Activated CD8-positive, alpha-beta memory T cell treated with anti-CD3 and anti-CD28 coated beads, Interleukin-2, amount 50 U/mL, for 1 hour (primary cell): ENCODE results near the gene ARHGEF39.
"Not testable (repeated sequence)": the region's sequence is repeated elsewhere in the genome, so short reads cannot be mapped to it uniquely, and the experiment has no call there.

Experiments used
- DNase-seq: peaks from one replicate; pipeline ENCODE4 v3.0.0-alpha.2; 2020; ENCODE audit errors: extremely low read depth

Gene ARHGEF39

DNA sequence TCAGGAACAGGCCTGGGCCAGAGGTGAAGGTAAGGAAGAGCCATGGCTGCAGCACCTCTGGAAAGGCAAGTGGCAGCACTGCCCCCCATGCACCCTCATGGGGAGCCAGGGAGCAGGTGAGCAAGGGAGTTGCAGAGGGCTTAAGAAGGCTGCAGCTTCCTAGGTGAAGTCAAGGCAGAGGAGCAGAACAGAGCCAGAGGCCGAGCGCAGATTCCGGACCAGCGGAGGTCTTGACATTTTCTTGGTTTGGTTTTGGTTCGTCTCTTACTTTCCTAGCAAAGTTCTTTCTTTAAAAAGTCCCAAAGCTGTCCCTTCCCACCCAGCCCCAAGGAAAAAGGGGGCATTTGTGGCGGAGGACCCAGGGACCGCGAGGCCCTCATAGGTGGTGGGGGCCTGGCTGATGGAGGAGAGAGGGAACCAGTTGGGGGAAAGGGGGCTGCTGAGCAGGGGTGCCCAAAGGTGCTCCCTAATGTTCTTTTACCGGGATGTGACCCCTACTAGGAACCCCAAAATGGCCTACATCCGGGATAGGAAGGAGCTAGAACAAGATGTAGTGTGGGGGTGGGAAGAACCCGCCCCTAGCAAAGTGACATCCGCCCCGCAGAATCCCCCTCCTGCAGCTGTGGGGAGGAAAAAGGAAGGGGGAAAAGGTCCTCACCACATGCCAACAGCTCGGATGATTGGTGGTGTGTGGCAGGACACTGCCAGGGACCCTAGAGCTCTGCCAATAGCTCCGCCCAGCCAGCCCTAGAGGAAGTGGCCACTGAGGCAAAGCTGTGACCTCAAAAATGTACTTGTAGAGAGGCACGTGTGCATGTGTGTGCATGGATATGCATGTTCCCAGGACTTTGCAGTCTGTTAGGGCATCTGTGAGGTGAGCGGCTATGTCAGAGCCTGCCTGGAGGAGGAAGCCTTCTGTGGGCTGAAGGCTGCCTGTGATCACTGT lies 45.9 kb downstream of the ARHGEF39 start:
- no peak for DNase-seq

- no peak for DNase-seq
Measured at GRCh38 chr9:35618325-35618727, 46.7 kb downstream of the ARHGEF39 start, which contains the start of gene CD72. TSS of gene CD72 (minus strand) at chr9:35618413. CDS start at chr9:35618303, 110 bp downstream.

GRCh38 chr9:35617548-35617947 lies 47.4 kb downstream of the ARHGEF39 start:
- DNase-seq = no peak

DNA sequence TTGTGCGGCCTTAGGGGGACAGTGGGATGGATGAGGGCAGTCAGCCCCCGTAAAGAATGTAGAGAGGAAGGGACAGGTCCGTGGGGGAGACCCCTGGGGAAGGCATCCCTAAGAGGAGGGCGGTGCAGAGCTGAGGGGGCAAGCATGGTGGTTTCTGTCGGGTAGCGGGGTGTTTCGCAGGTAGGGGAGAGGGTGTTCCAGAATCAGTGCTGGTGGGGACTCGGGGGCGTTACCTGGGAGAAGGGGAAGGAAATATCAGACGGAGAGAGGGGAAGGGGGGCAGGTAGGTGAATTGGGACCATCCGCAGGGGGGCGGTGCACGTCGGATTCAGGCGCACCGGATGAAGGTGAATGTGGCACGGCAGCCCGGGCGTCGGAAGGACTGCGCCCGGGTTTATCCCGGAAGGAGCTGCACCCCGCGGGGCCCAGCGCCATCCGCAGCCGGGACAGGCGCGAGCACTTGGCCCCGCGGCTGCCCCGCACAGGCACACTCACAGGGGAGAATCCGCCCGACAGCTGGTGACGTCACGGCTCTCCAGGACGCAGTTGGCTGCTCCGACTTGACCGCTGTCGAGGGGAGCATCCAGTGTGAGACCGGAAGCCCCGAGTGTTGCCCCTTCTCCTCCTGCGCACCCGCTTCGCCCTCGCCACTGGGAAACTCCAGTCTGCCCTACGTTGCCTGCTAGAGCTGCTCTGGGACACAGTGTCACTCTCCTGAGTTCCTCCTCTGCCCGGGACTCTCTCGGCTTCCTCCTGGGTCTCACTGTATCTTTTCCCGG lies 48.1 kb downstream of the ARHGEF39 start:
- peak; percentile 45 for DNase-seq

DNA sequence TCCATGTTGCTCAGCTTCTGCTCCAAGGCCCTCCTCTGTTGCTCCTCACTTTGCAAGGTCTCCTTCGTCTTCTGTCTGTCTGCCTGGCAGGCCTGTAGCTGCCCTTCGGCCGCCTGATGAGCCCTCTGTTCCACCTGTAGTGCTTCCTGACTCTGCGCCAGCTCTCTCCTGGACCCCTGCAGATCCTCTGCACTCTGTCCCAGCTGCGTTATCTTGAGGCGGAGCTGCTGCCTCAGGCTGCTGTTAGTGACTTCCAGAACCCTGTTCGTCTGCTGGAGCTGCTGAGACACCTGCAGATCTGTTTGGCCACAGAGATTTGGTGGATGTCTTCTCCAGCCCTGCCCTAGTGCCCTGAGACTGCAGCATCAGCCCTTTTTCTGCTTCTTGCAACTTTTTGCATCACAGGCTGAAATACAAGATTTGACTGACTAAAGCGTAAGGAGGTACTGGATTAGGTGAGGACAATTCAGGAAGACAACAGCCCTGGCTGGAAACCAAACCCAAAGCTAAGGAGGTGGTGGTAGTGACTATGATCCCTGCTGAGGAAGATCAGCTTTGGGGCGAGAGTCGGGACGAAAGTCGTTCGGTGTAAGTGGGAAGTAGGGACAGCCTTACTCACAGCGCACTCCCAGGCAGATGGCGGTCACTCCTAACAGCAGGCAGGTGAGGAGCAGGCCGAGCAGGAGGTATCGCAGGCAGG lies 48.9 kb downstream of the ARHGEF39 start:
- no peak for DNase-seq

GRCh38 chr9:35612843-35613242 lies 52.2 kb downstream of the ARHGEF39 start:
- DNase-seq = no peak

- not testable (repeated sequence) for DNase-seq
Measured at GRCh38 chr9:35612066-35612465, 52.9 kb downstream of the ARHGEF39 start.

- no peak for DNase-seq
Measured at GRCh38 chr9:35611230-35611797, 53.7 kb downstream of the ARHGEF39 start.

DNA sequence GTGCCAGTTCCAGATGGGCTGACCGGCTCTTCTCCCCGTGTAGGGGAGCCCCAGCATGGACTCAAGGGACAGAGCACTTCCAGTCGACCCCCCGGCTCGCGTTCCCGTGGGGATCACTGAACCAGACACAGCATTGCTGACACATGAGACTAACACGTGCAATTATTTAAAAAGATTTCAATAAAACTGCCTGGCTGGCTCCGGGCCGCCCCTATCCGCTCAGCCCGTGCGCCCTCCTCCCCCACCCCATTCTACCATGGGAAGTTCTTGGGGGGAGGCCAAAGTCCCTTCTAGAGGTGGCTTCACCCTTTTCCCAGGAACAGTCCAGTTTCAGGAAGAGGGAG lies 55.2 kb downstream of the ARHGEF39 start:
- DNase-seq = no peak
